Measurements from ENCODE around the gene C17orf114.

The C17orf114 gene

GRCh38 chr17:4789701-4789950 is 12.5 kb downstream of the C17orf114 start:
- ChIA-PET POLR2A (interaction anchor here (1.3 to 1.5 kb wide), 2 partner anchors 17 to 232 kb away, joined by 3 to 4 read pairs; partner anchors contain the start of gene PLD2), CTCF (interaction anchor here (0.6 to 2.5 kb wide), 30 partner anchors 10 to 222 kb away, joined by 3 to 21 read pairs (median 6); partner anchors contain the start of genes ARRB2, C17orf107, C17orf114 and CHRNE)
- TF ChIP-seq, protein P1, sequence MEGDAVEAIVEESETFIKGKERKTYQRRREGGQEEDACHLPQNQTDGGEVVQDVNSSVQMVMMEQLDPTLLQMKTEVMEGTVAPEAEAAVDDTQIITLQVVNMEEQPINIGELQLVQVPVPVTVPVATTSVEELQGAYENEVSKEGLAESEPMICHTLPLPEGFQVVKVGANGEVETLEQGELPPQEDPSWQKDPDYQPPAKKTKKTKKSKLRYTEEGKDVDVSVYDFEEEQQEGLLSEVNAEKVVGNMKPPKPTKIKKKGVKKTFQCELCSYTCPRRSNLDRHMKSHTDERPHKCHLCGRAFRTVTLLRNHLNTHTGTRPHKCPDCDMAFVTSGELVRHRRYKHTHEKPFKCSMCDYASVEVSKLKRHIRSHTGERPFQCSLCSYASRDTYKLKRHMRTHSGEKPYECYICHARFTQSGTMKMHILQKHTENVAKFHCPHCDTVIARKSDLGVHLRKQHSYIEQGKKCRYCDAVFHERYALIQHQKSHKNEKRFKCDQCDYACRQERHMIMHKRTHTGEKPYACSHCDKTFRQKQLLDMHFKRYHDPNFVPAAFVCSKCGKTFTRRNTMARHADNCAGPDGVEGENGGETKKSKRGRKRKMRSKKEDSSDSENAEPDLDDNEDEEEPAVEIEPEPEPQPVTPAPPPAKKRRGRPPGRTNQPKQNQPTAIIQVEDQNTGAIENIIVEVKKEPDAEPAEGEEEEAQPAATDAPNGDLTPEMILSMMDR (IDR thresholded peaks at IDR 0.05; ENCODE audit: control extremely low read depth, extremely low read depth, low read depth, missing control alignments) = no peak
- no peak for DNase-seq (ENCODE audit: extremely low spot score)

- TF ChIP-seq, protein P1 (IDR thresholded peaks at IDR 0.05; ENCODE audit: control extremely low read depth, extremely low read depth, low read depth, missing control alignments) = no peak
- CTCF ChIA-PET = interaction anchor here (0.6 to 2.5 kb wide), 27 partner anchors 9 to 222 kb away, joined by 3 to 21 read pairs (median 6); partner anchors contain the start of genes ARRB2, C17orf107, C17orf114 and CHRNE
- no peak for DNase-seq (ENCODE audit: extremely low spot score)
- POLR2A ChIA-PET = interaction anchor here (1.5 kb wide), 1 partner anchor 232 kb away, joined by 3 read pairs; no protein-coding TSS in a partner anchor
These were observed 13.1 kb downstream of the C17orf114 start, which contains the start of gene GLTPD2 for GRCh38 chr17:4788807-4789700. TSS of gene GLTPD2 (plus strand) at chr17:4788964. CDS start at chr17:4789012, 48 bp downstream.

DNA sequence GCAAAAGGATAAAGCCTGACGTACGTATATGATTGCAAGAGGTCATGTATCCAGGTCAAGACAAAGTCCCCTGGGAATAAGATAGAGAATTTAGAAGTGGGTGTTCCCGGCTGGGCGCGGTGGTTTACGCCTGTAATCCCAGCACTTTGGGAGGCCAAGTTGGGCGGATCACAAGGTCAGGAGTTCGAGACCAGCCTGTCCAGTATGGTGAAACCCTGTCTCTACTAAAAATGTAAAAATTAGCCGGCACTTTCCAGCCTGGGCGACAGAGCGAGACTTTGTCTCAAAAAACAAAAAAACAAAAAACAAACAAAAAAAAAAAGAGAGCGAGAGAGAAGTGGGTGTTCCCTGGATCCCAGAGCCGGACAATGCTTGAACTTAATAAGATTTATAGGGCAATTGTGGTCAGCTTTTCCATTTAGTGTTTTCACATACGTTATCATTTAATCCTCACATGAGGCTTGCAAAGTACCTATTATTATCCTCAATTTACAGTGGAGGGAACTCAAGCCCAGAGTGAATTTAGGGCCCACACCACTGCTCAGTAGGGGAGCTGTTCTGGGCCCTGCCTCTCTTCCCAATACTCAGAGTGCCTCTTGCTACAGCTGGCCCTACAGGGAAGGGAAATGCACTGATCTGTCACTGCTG is 13.8 kb downstream of the C17orf114 start:
- TF ChIP-seq, protein P1 (IDR thresholded peaks at IDR 0.05; ENCODE audit: control extremely low read depth, extremely low read depth, low read depth, missing control alignments) = no peak
- ChIA-PET CTCF (interaction anchor here (0.8 to 2.5 kb wide), 6 partner anchors 9 to 115 kb away, joined by 3 to 9 read pairs (median 4); partner anchors contain the start of genes ARRB2, C17orf107 and CHRNE), POLR2A (no interaction called here)
- no peak for DNase-seq (ENCODE audit: extremely low spot score)

- CTCF ChIA-PET = interaction anchor here (1.0 to 1.2 kb wide), 2 partner anchors 12 to 102 kb away, joined by 3 read pairs; no protein-coding TSS in a partner anchor
- DNase-seq (ENCODE audit: extremely low spot score) = no peak
- POLR2A ChIA-PET = interaction anchor here (0.6 kb wide), 1 partner anchor 55 kb away, joined by 10 read pairs; no protein-coding TSS in a partner anchor
- TF ChIP-seq, protein P1 (IDR thresholded peaks at IDR 0.05; ENCODE audit: control extremely low read depth, extremely low read depth, low read depth, missing control alignments) = no peak
These were observed 15.6 kb downstream of the C17orf114 start for GRCh38 chr17:4786516-4786915.

GRCh38 chr17:4786106-4786511 is 16.0 kb downstream of the C17orf114 start, which contains the start of gene VMO1:
TSS of gene VMO1 (minus strand) at chr17:4786364. CDS start at chr17:4786352, 12 bp downstream.
- TF ChIP-seq, protein P1 (IDR thresholded peaks at IDR 0.05; ENCODE audit: control extremely low read depth, extremely low read depth, low read depth, missing control alignments) = no peak
- no peak for DNase-seq (ENCODE audit: extremely low spot score)
- CTCF ChIA-PET = interaction anchor here (1.0 to 1.2 kb wide), 3 partner anchors 13 to 219 kb away, joined by 3 read pairs; no protein-coding TSS in a partner anchor
- POLR2A ChIA-PET = interaction anchor here (0.6 kb wide), 1 partner anchor 54 kb away, joined by 10 read pairs; no protein-coding TSS in a partner anchor
